Muscle layer of duodenum (tissue), 2 donors: Measurements from ENCODE around the gene CNFN.

Experiments used
- H3K27ac ChIP-seq: one replicate; pipeline ENCODE4 v1.7.0; 2013; ENCODE audit warnings: mild to moderate bottlenecking, low read length
- H3K27me3 ChIP-seq: one replicate; pipeline ENCODE4 v1.7.0; 2013; ENCODE audit warnings: low read depth, mild to moderate bottlenecking, control low read depth, low read length
- H3K36me3 ChIP-seq, 2 donors: one replicate each; pipeline ENCODE4 v1.7.0; 2013; ENCODE audit warnings: low read length in 2 of 2, control low read depth in 1 of 2, mild to moderate bottlenecking in 1 of 2; ENCODE audit not compliant: insufficient read depth in 2 of 2, control insufficient read depth in 1 of 2
- H3K4me1 ChIP-seq, 2 donors: one replicate each; pipeline ENCODE4 v1.7.0; 2013; ENCODE audit warnings: low read length in 2 of 2, mild to moderate bottlenecking in 2 of 2, control low read depth in 1 of 2, moderate library complexity in 1 of 2; ENCODE audit not compliant: insufficient read depth in 2 of 2, control insufficient read depth in 1 of 2
- H3K4me3 ChIP-seq, 2 donors: one replicate each; pipeline ENCODE4 v1.7.0; 2013; ENCODE audit warnings: low read length in 2 of 2, low read depth in 1 of 2, mild to moderate bottlenecking in 1 of 2
- H3K9me3 ChIP-seq, 2 donors: one replicate each; pipeline ENCODE4 v1.7.0; 2013; ENCODE audit warnings: low read length in 2 of 2, control low read depth in 1 of 2, mild to moderate bottlenecking in 1 of 2; ENCODE audit not compliant: control insufficient read depth in 1 of 2
- donor health status: healthy.

Gene CNFN

GRCh38 chr19:42422901-42423461 is 32.9 kb upstream of the CNFN start:
- Histone ChIP-seq H3K9me3 (no peaks in the 10 kb centered on the region), H3K27ac (peak overlapping the region; percentile 45), H3K4me1 (peaks cover 0 to 26% of the 10 kb centered on the region in 2 donors), H3K27me3 (no peaks in the 10 kb centered on the region), H3K36me3 (no peaks in the 10 kb centered on the region), H3K4me3 (peak overlapping the region; percentile 66 to 78)

- peak overlapping the region; percentile 45 for H3K27ac ChIP-seq
- H3K4me3 ChIP-seq, result peak overlapping the region; percentile 66 to 78
- no peaks in the 10 kb centered on the region for H3K9me3 ChIP-seq
- no peaks in the 10 kb centered on the region for H3K36me3 ChIP-seq
- H3K27me3 ChIP-seq, result no peaks in the 10 kb centered on the region
- H3K4me1 ChIP-seq, result peaks cover 0 to 26% of the 10 kb centered on the region in 2 donors
Observed at GRCh38 chr19:42422092-42422900, 32.2 kb upstream of the CNFN start.

- no peaks in the 10 kb centered on the region for H3K27me3 ChIP-seq
- no peak overlapping the region for H3K27ac ChIP-seq
- no peaks in the 10 kb centered on the region for H3K9me3 ChIP-seq
- H3K4me3 ChIP-seq, result no peak overlapping the region
- no peaks in the 10 kb centered on the region for H3K36me3 ChIP-seq
- H3K4me1 ChIP-seq, result peaks cover 0 to 26% of the 10 kb centered on the region in 2 donors
Observed at GRCh38 chr19:42421591-42422031, 31.5 kb upstream of the CNFN start.

- peaks cover 0 to 26% of the 10 kb centered on the region in 2 donors for H3K4me1 ChIP-seq
- no peak overlapping the region for H3K27ac ChIP-seq
- no peaks in the 10 kb centered on the region for H3K36me3 ChIP-seq
- no peaks in the 10 kb centered on the region for H3K9me3 ChIP-seq
- H3K4me3 ChIP-seq, result no peak overlapping the region
- no peaks in the 10 kb centered on the region for H3K27me3 ChIP-seq
Observed at GRCh38 chr19:42421101-42421500, 31.0 kb upstream of the CNFN start.

GRCh38 chr19:42420055-42420544 is 30.0 kb upstream of the CNFN start:
- no peak overlapping the region for H3K27ac ChIP-seq
- H3K4me1 ChIP-seq, result peaks cover 0 to 26% of the 10 kb centered on the region in 2 donors
- H3K4me3 ChIP-seq, result no peak overlapping the region
- no peaks in the 10 kb centered on the region for H3K9me3 ChIP-seq
- H3K27me3 ChIP-seq, result no peaks in the 10 kb centered on the region
- no peaks in the 10 kb centered on the region for H3K36me3 ChIP-seq

- H3K4me1 ChIP-seq, result peaks cover 0 to 25% of the 10 kb centered on the region in 2 donors
- no peaks in the 10 kb centered on the region for H3K9me3 ChIP-seq
- no peaks in the 10 kb centered on the region for H3K27me3 ChIP-seq
- no peak overlapping the region for H3K27ac ChIP-seq
- no peaks in the 10 kb centered on the region for H3K36me3 ChIP-seq
- H3K4me3 ChIP-seq, result no peak overlapping the region
Observed at GRCh38 chr19:42419309-42419708, 29.2 kb upstream of the CNFN start.

GRCh38 chr19:42412661-42413076 is 22.6 kb upstream of the CNFN start:
- no peaks in the 10 kb centered on the region for H3K9me3 ChIP-seq
- peaks cover 0 to 6% of the 10 kb centered on the region in 2 donors for H3K36me3 ChIP-seq
- peaks cover 0 to 8% of the 10 kb centered on the region in 2 donors for H3K4me1 ChIP-seq
- no peaks in the 10 kb centered on the region for H3K27me3 ChIP-seq
- no peak overlapping the region for H3K4me3 ChIP-seq
- no peak overlapping the region for H3K27ac ChIP-seq

- Histone ChIP-seq H3K27ac (no peak overlapping the region), H3K36me3 (peaks cover 0 to 6% of the 10 kb centered on the region in 2 donors), H3K4me1 (peaks cover 0 to 8% of the 10 kb centered on the region in 2 donors)
Observed at GRCh38 chr19:42412227-42412626, 22.1 kb upstream of the CNFN start.

GRCh38 chr19:42411581-42412178 is 21.6 kb upstream of the CNFN start:
- H3K4me3 ChIP-seq, result no peak overlapping the region
- H3K4me1 ChIP-seq, result peaks cover 0 to 8% of the 10 kb centered on the region in 2 donors
- peaks cover 0 to 6% of the 10 kb centered on the region in 2 donors for H3K36me3 ChIP-seq
- no peaks in the 10 kb centered on the region for H3K27me3 ChIP-seq
- no peak overlapping the region for H3K27ac ChIP-seq
- no peaks in the 10 kb centered on the region for H3K9me3 ChIP-seq

More at GRCh38 chr19:42412227-42412626, 22.1 kb upstream of the CNFN start:
- H3K9me3 ChIP-seq, result no peaks in the 10 kb centered on the region
- H3K4me3 ChIP-seq, result no peak overlapping the region
- no peaks in the 10 kb centered on the region for H3K27me3 ChIP-seq

- Histone ChIP-seq H3K36me3 (peaks cover 0 to 10% of the 10 kb centered on the region in 2 donors), H3K27ac (no peak overlapping the region), H3K9me3 (no peaks in the 10 kb centered on the region), H3K27me3 (no peaks in the 10 kb centered on the region), H3K4me3 (no peak overlapping the region), H3K4me1 (peaks cover 0 to 8% of the 10 kb centered on the region in 2 donors)
Observed at GRCh38 chr19:42410371-42410770, 20.3 kb upstream of the CNFN start.

GRCh38 chr19:42409477-42409876 is 19.4 kb upstream of the CNFN start:
- Histone ChIP-seq H3K27me3 (no peaks in the 10 kb centered on the region), H3K36me3 (peaks cover 0 to 10% of the 10 kb centered on the region in 2 donors), H3K27ac (no peak overlapping the region), H3K9me3 (no peaks in the 10 kb centered on the region), H3K4me1 (peaks cover 0 to 8% of the 10 kb centered on the region in 2 donors), H3K4me3 (no peak overlapping the region)
